BLaER1 treated with 17β-estradiol and CSF1 and Interleukin-3, amounts not matched to agents 10 nM and 100 nM (cell line): ENCODE data around the gene RHPN2.
A peak's percentile ranks its signal among the peaks of the same experiment; 100 is the strongest.
"Not testable (repeated sequence)": the region's sequence is repeated elsewhere in the genome, so short reads cannot be mapped to it uniquely, and the experiment has no call there.

Source experiments
- H3K27ac ChIP-seq, 11 experiments: shearing (Covaris generic); formaldehyde crosslinking; 2 replicates each; pipeline ENCODE4 v1.8.1; 2022
- H3K27me3 ChIP-seq, 11 experiments: shearing (Covaris generic); formaldehyde crosslinking; 2 replicates each; pipeline ENCODE4 v1.8.1; 2022
- H3K36me3 ChIP-seq, 11 experiments: shearing (Covaris generic); formaldehyde crosslinking; 2 replicates each; pipeline ENCODE4 v1.8.1; 2022
- H3K4me1 ChIP-seq, 10 experiments: shearing (Covaris generic); formaldehyde crosslinking; 2 replicates each; pipeline ENCODE4 v1.8.1; 2022
- H3K4me2 ChIP-seq, 11 experiments: shearing (Covaris generic); formaldehyde crosslinking; 2 replicates each; pipeline ENCODE4 v1.8.1; 2022
- H3K4me3 ChIP-seq, 10 experiments: shearing (Covaris generic); formaldehyde crosslinking; 2 replicates each; pipeline ENCODE4 v1.8.1; 2022
- H3K9ac ChIP-seq, 11 experiments: shearing (Covaris generic); formaldehyde crosslinking; 2 replicates each; pipeline ENCODE4 v1.8.1; 2022
- H3K9me3 ChIP-seq, 11 experiments: shearing (Covaris generic); formaldehyde crosslinking; replicated peaks in 1 of 11; 2 replicates each; pipeline ENCODE4 v1.8.1; 2022
- H4K20me1 ChIP-seq, 11 experiments: shearing (Covaris generic); formaldehyde crosslinking; 2 replicates each; pipeline ENCODE4 v1.8.1; 2022
- Cebpa-rat ChIP-seq, 11 experiments: shearing (Covaris generic); IDR thresholded peaks; 2 replicates each; pipeline ENCODE4 v1.8.1; 2022

Gene RHPN2

GRCh38 chr19:32976223-32976805 is 88.4 kb downstream of the RHPN2 start:
- no peaks in the 10 kb centered on the region for H3K27me3 ChIP-seq
- no peak overlapping the region for H3K4me3 ChIP-seq
- no peak for TF ChIP-seq Cebpa-rat (IDR thresholded peaks at IDR 0.05)

GRCh38 chr19:32971715-32972540 is 92.8 kb downstream of the RHPN2 start, which contains the start of the genes CEP89 and FAAP24:
CEP89 (minus strand) TSS chr19:32971958; CDS start chr19:32971874, 84 bp downstream.
FAAP24 (plus strand) TSS chr19:32972242; CDS start chr19:32973197, 955 bp downstream.
- Histone ChIP-seq H3K27ac (peak within 1 kb of the TSS; percentile 75 to 91 (median 83); a peak in 21 of 22 replicates), H3K9ac (peak within 1 kb of the TSS; percentile 74 to 87 (median 84)), H3K36me3 (peaks cover 0 to 29% (median 15%) of the 10 kb centered on the region in 11 experiments; a peak in 17 of 22 replicates), H3K27me3 (no peaks in the 10 kb centered on the region), H3K4me1 (peaks cover 9 to 30% (median 21%) of the 10 kb centered on the region in 10 experiments), H3K4me2 (peak within 1 kb of the TSS; percentile 88 to 99 (median 96)), H3K4me3 (peak within 1 kb of the TSS; percentile 64 to 88 (median 79)), H3K9me3 (no peaks in the 10 kb centered on the region), H4K20me1 (peaks cover 0 to 20% (median 0%) of the 10 kb centered on the region in 11 experiments; a peak in 5 of 22 replicates)
- TF ChIP-seq Cebpa-rat (IDR thresholded peaks at IDR 0.05) = no peak

More at GRCh38 chr19:32976223-32976805, 88.4 kb downstream of the RHPN2 start:
- Histone ChIP-seq H3K9ac (no peak overlapping the region), H3K4me1 (peaks cover 7 to 27% (median 15%) of the 10 kb centered on the region in 10 experiments; a peak in 19 of 20 replicates), H3K4me2 (no peak overlapping the region), H3K36me3 (peaks cover 0 to 19% (median 10%) of the 10 kb centered on the region in 11 experiments; a peak in 10 of 22 replicates), H3K9me3 (no peaks in the 10 kb centered on the region), H4K20me1 (peaks cover 0 to 1% (median 0%) of the 10 kb centered on the region in 11 experiments; a peak in 1 of 22 replicates), H3K27ac (no peak overlapping the region)

GRCh38 chr19:32971012-32971595 is 93.6 kb downstream of the RHPN2 start:
- Histone ChIP-seq H3K4me3 (peak overlapping the region; percentile 64 to 88 (median 79)), H3K36me3 (peaks cover 4 to 27% (median 14%) of the 10 kb centered on the region in 11 experiments; a peak in 19 of 22 replicates), H3K9ac (peak overlapping the region; percentile 74 to 87 (median 82)), H3K27me3 (no peaks in the 10 kb centered on the region), H3K27ac (peak overlapping the region in 10 of 11 experiments; percentile 15 to 79 (median 46); a peak in 16 of 22 replicates), H3K9me3 (no peaks in the 10 kb centered on the region), H3K4me1 (peaks cover 9 to 30% (median 21%) of the 10 kb centered on the region in 10 experiments), H3K4me2 (peak overlapping the region; percentile 88 to 99 (median 96)), H4K20me1 (peaks cover 0 to 22% (median 0%) of the 10 kb centered on the region in 11 experiments; a peak in 7 of 22 replicates)
- TF ChIP-seq Cebpa-rat (IDR thresholded peaks at IDR 0.05) = no peak

- H3K4me2 ChIP-seq = no peak overlapping the region
- peaks cover 0 to 26% (median 0%) of the 10 kb centered on the region in 11 experiments; a peak in 7 of 22 replicates for H4K20me1 ChIP-seq
- H3K27ac ChIP-seq = no peak overlapping the region
- no peak for TF ChIP-seq Cebpa-rat (IDR thresholded peaks at IDR 0.05)
- peaks cover 9 to 30% (median 21%) of the 10 kb centered on the region in 10 experiments for H3K4me1 ChIP-seq
- H3K9ac ChIP-seq = 0 out of 22 replicates have a peak overlapping the region, but pooled peaks of 3 of the 11 experiments have one; percentile 7 to 37 (median 13)
- H3K36me3 ChIP-seq = peaks cover 18 to 40% (median 26%) of the 10 kb centered on the region in 11 experiments; a peak in 21 of 22 replicates
- no peaks in the 10 kb centered on the region for H3K9me3 ChIP-seq
- H3K27me3 ChIP-seq = no peaks in the 10 kb centered on the region
- no peak overlapping the region for H3K4me3 ChIP-seq
Measured at GRCh38 chr19:32969549-32969948, 95.1 kb downstream of the RHPN2 start.

GRCh38 chr19:32966750-32967149 is 97.9 kb downstream of the RHPN2 start:
- no peak for TF ChIP-seq Cebpa-rat (IDR thresholded peaks at IDR 0.05)
- H3K27ac ChIP-seq = no peak overlapping the region
- peaks cover 42 to 67% (median 50%) of the 10 kb centered on the region in 11 experiments for H3K36me3 ChIP-seq
- no peaks in the 10 kb centered on the region for H3K9me3 ChIP-seq
- no peak overlapping the region for H3K4me3 ChIP-seq
- H4K20me1 ChIP-seq = peaks cover 0 to 26% (median 0%) of the 10 kb centered on the region in 11 experiments; a peak in 7 of 22 replicates
- no peak overlapping the region for H3K9ac ChIP-seq
- H3K4me1 ChIP-seq = peaks cover 9 to 18% (median 13%) of the 10 kb centered on the region in 10 experiments
- no peaks in the 10 kb centered on the region for H3K27me3 ChIP-seq
- no peak overlapping the region for H3K4me2 ChIP-seq

GRCh38 chr19:32945260-32945659 is 119.4 kb downstream of the RHPN2 start:
- H4K20me1 ChIP-seq = no peaks in the 10 kb centered on the region
- H3K27me3 ChIP-seq = no peaks in the 10 kb centered on the region
- H3K4me3 ChIP-seq = no peak overlapping the region
- H3K4me2 ChIP-seq = no peak overlapping the region
- no peak for TF ChIP-seq Cebpa-rat (IDR thresholded peaks at IDR 0.05)
- H3K9me3 ChIP-seq = 0 out of 22 replicates have a peak, but pooled peaks cover 0 to 7% (median 0%) of the 10 kb centered on the region in 11 experiments
- H3K9ac ChIP-seq = no peak overlapping the region
- H3K4me1 ChIP-seq = no peaks in the 10 kb centered on the region
- H3K27ac ChIP-seq = no peak overlapping the region
- H3K36me3 ChIP-seq = peaks cover 53 to 98% (median 74%) of the 10 kb centered on the region in 11 experiments

- not testable (repeated sequence) for H3K4me3 ChIP-seq, H3K4me1 ChIP-seq, H3K9ac ChIP-seq, H3K9me3 ChIP-seq, H4K20me1 ChIP-seq, H3K4me2 ChIP-seq, H3K27ac ChIP-seq, H3K27me3 ChIP-seq
- peaks cover 52 to 97% (median 63%) of the 10 kb centered on the region in 11 experiments for H3K36me3 ChIP-seq
Measured at GRCh38 chr19:32941273-32941672, 123.4 kb downstream of the RHPN2 start.

- H3K9ac ChIP-seq = no peak overlapping the region
- no peak for TF ChIP-seq Cebpa-rat (IDR thresholded peaks at IDR 0.05)
- peaks cover 36 to 91% (median 48%) of the 10 kb centered on the region in 11 experiments for H3K36me3 ChIP-seq
- peaks cover 0 to 16% (median 12%) of the 10 kb centered on the region in 10 experiments; a peak in 15 of 20 replicates for H3K4me1 ChIP-seq
- no peaks in the 10 kb centered on the region for H3K27me3 ChIP-seq
- 0 out of 22 replicates have a peak, but pooled peaks cover 0 to 8% (median 0%) of the 10 kb centered on the region in 11 experiments for H3K9me3 ChIP-seq
- H3K4me3 ChIP-seq = no peak overlapping the region
- no peak overlapping the region for H3K27ac ChIP-seq
- H3K4me2 ChIP-seq = no peak overlapping the region
- peaks cover 0 to 13% (median 0%) of the 10 kb centered on the region in 11 experiments; a peak in 1 of 22 replicates for H4K20me1 ChIP-seq
Measured at GRCh38 chr19:32936065-32936464, 128.6 kb downstream of the RHPN2 start.
